GM19463 (cell line): ENCODE measurements around the gene F5.
A peak's percentile ranks its signal among the peaks of the same experiment; 100 is the strongest.
"Not testable (repeated sequence)": the region's sequence is repeated elsewhere in the genome, so short reads cannot be mapped to it uniquely, and the experiment has no call there.

ENCODE experiments used
- ATAC-seq: cut with Tn5 transposase; IDR thresholded peaks from one replicate; pipeline ENCODE4 v1.9.1; 2021; ENCODE audit warnings: mild to moderate bottlenecking, moderate library complexity; ENCODE audit not compliant: unreplicated experiment

The F5 gene

DNA sequence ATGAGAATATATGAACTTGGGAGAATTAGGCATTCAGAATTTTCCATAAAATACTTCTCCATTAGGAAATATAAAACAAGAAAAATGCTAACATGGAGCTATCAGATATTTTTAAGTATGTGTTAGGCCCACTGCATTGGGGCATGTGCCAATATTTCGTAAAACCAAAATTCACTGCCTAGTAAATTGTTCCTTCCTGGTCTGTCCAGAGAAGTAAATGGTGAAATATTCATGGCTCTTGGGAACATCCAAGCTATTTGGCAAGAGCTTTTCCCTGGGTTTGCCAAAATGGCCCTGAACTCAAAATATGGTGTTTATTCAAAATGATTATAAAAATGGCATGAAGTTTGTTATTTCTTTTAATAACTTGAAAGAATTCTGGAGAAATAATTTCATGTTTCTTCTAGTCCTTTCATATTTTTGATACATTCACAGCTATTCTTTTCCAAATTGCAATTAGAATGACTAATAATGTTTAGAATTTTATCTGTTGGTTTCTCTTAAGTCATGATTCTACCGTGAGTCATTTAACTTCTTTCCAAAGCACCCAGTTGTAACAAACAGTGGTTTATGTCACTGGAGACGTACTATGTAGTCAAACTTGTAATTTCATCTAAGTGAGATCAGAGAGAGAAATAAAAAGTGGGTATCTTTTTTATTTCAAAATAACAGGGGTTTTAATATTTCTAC, 74.8 kb downstream of the F5 start:
- ATAC-seq: no peak

DNA sequence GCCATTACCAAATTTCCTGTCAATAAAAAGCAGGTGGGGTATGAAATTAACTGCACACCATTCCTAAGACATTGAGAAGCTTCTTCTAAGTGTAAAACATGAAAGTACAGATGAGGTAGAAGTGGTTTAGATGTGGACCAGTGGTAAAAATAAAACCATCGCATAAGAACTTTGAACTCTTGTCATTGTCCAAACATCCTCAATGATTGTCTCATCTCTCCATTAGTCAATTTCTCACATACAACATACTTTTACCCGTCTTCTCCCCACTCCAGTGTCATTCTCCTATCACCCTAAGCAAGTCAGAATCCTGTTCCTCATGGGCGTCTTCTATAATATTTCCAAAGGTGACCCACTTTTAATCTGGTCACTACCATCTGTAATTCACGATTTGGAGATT, 76.2 kb downstream of the F5 start:
- no peak for ATAC-seq

DNA sequence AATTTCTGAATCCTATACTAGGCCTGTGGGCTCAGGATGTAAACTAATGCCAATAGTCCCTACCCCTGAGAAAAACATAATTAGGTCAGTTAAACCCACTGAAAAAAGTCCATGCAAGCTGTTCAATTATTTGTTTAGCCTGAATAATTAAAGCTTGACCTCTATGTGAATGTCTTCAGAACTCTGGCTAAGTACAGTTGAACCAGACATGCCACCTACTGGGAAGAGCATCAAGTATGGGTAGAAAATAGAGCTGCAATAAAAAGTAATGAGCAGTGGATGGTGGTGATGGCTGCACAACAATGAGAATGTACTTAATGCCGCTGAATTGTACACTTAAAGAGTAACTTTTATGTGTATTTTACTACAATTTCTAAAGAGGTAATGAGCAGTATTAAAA, 76.9 kb downstream of the F5 start:
- ATAC-seq: no peak

DNA sequence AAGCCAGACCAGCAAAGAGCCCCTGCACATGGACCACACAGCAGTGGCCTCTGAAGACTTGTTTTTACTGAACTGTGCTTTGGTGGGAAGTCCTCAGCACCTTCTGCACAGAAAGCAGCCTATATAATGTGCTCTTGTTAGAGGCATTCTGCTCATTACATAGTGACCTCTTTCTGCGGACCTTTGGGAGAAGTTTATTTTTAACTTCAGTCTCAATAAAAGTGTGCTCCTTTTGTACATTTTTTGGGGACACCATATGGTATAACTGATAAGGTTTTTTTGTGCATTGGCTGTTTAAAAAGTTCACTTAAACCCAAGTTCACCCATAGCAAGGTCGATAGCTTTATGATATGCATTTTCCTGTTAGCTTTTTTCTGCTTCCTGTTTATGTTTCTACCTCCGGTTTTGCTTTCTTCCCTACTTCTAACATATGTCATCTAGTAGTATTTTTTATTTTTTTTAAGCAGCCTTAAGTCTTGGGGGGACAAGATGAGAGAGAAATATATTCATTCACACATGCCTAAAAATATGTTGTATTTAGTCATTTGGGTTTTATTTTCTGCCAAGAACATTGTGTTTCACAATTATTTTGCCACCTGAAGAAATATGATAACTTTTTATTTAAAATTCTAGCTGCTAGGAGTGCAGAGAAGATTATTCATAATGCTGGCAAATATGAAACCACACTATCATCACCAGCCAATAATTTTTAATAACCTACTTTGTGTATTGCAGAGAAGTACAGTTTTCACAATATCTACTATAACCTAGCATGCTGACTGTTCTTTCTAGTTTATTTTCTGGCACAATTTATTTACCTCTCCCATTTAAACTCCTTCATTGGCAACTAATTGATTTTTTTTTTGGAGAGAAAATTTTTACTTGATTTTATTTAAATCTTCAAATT, 77.6 kb downstream of the F5 start:
- no peak for ATAC-seq

DNA sequence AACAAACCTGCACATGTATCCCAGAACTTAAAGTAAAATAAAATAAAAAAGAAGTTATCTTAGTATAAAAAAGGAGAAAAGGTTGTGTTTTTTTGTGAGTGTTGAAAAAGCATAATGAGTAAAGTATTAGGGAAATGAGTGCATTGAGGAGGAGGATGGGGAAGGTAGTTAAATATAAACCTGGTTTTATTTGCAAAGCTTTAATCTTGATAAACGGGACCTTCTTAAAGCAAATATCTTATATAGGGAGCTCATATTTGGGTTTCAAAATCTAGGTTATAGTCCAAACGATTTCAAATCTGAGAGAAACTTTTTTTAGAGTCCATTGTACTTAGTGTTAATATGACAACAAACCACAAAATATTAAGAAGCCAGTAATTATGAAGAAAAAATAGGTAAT, 78.9 kb downstream of the F5 start:
- ATAC-seq: no peak

DNA sequence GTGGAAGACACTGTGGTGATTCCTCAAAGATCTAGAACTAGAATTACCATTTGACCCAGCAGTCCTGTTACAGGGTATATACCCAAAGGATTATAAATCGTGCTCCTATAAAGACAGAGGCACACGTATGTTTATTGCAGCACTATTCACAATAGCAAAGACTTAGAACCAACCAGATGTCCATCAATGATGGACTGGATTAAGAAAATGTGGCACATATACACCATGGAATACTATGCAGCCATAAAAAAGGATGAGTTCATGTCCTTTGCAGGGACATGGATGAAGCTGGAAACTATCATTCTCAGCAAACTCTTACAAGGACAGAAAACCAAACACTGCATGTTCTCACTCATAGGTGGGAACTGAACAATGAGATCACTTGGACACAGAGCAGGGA, 82.7 kb downstream of the F5 start:
- ATAC-seq: not testable (repeated sequence)

DNA sequence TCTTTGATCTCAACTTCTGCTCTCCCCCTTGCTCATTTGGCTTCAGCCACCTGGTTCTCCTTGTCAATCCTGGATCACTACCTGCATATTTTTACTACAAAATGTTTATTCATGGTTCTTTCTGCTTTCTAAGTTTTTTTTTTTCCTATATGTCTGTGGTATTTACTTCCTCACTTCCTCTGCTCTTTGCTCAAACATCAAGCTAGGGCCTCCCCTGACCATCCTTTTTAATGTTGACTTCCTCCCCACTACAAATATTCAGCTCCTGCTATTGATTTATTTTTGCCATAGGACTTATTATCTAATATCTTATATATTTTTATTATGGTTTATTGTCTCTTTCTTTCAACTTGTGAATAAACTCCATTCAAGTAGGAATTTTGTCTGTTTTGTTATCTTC, 86.5 kb downstream of the F5 start:
- ATAC-seq: no peak

DNA sequence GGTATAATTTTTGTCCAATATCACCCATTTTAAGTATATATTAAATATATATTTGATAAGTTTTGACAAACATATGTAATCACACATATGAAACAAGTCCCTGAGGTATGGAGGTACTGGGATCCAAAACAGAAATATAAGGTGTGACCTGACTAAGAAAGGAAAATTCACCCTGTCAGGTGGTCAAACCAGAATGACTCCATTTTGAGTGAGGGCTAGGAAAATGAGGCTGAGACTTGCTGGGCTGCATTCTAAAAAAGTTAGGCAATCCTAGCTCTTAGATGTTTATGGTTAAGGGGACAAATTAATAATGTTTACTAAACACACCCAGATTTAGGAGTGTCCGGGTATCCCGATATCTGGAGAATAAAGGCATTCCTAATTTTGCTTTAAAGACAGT, 89.0 kb downstream of the F5 start:
- no peak for ATAC-seq

DNA sequence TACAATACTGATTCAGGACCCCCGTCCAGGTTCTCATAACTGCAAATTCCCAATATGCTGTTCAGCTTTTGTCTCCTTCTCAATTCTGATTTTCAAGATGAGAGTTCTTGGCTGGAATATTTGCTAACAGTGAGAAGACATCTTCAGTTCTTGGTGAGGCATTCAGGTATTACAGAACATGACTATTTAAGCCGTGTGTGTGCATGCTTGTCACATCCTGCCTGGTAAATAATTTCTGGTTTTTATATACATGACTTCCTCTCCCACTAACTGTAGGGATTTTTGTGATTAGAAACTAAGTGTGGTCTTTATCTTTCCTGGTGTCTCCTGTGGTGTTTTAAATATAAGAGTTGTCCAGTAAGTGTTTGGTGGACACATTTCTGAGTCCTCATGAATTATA, 90.4 kb downstream of the F5 start:
- no peak for ATAC-seq

DNA sequence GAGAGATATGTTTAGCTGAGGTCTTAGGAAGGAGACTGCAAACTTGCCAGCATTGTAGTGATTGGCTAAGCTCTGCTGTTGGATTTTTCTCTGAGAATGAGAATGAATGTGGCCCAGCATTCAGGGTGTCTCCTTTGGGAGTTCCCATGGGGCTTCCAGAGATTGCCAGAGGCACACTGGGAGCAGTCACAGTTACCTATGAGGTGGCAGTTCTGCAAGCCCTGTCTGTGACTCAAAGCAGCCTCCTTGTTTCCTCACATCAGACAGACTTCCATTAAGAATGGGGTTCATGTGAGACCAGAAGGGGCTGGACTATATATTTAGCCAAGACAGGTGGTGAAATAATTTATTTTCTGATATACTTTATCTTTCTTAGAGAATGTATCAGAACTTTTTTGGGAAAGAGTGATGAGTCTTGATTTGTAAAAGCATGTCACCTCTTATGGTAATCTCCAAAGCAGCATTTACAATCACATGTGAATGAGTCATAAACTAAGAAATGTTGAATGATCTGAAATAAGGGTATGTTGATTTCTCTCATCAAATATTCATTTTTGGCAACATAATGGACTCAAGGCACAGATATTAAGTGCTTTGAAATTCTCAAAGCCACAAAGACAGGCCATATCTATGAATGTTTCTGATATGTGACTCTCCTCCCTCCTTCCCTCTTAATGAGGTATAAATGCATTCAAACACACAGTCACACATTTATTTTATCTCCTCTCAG, 91.1 kb downstream of the F5 start:
- ATAC-seq: no peak

DNA sequence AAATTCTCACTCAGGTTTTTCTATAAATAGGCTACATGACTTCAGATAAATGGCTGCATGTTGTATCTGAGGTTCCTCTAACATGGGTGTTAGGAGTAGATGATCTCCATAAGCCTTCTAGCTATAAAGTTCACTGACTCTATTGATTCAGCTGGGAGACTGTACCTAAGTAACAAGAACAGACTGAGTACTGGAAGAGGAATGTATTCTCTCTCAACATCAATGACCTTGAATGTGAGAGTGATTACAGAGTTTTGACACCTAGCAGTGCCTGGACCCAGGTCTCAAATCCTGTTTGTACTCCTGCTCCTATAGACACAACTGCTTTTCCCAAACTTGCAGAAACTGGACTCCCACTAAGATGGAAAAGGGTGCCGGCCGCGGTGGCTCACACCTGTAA, 91.9 kb downstream of the F5 start:
- ATAC-seq: no peak

DNA sequence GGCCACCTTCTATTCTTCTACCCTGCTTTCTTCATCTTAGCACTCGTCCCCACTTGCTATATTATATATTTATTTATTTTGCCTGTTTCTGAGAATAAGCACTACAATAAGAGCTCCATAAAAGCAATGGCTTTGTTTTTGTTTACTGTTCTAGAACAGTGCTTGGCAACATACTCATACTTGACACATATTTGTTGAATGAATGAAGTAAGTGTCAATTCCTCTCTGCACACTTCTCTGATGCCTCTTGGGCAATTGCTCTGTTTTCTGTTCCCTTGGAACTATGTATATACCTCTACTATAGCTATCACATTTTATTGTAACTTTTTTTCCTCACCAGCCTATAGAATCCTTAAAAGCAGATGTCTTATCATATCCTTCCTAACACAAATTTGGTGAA, 93.0 kb downstream of the F5 start:
- no peak for ATAC-seq

DNA sequence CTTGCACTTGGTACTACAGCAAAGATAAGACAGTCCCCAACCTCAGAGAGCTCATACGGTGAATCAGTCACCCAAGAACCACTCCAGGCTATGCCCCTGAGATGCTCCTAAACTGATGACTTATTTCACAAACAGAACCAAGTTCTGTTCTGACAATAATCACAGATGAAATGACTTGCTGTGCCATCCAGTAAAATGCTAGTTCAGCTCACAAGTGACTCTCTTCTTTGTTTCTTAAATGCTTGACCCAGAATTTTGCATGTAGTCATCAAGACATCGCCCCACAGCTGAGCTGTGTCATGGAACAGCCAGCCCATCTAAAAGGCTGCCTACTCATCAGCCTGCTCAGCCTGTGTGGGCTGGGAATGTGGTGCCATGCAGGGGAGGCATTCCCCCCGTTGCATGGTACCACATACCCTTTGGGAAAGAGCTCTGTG, 94.4 kb downstream of the F5 start:
- peak; percentile 84 for ATAC-seq

DNA sequence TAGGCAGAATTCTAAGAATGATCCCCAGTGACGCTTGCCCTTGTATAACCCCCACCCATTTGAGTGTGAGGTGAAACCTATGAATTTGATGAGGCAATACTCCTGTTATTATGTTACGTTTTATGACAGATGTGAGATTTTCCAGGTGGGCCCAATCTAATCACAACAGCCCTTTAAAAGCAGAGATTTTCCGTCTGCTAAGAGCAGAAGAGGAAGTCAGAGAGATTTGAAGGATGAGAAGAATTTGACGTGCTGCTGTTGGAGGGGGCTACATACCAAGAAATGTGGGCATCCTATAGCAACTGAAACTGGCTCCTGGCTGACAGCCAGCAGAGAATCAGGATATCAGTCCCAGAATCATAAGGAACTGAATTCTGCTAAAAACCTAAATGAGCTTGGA, 98.1 kb downstream of the F5 start:
- ATAC-seq: no peak

DNA sequence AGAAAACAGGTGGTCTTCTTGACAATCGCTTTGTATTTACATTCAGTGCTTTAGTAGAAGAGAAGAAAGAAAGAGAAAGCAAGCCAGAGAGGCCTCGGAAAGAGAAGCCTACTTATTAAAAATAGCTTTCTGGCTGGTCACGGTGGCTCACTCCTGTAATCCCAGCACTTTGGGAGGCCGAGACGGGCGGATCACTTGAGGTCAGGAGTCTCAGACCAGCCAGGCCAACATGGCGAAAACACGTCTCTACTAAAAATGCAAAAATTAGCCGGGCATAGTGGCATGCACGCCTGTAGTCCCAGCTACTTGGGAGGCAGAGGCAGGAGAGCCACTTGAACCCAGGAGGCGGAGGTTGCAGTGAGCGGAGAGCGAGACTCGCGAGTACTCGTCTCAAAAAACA, 98.7 kb downstream of the F5 start:
- no peak for ATAC-seq

DNA sequence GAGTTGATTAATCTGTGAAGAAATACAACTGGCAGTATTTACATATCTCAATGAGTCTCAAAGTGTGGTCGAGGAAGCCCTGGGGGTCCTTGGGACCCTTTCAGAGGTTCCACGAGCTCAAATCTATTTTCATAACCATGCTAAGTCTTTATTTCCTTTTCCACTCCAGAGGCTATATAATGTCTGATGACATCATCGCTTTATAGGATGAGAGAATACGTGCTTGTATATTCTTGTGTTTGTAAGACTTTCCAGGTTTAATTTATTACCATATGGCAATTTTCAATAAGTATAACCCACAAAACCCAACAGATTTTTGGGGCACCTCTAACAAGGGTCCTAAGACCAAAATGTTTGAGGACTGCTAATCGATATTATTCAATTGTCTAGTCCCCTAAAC, 99.1 kb downstream of the F5 start:
- no peak for ATAC-seq

DNA sequence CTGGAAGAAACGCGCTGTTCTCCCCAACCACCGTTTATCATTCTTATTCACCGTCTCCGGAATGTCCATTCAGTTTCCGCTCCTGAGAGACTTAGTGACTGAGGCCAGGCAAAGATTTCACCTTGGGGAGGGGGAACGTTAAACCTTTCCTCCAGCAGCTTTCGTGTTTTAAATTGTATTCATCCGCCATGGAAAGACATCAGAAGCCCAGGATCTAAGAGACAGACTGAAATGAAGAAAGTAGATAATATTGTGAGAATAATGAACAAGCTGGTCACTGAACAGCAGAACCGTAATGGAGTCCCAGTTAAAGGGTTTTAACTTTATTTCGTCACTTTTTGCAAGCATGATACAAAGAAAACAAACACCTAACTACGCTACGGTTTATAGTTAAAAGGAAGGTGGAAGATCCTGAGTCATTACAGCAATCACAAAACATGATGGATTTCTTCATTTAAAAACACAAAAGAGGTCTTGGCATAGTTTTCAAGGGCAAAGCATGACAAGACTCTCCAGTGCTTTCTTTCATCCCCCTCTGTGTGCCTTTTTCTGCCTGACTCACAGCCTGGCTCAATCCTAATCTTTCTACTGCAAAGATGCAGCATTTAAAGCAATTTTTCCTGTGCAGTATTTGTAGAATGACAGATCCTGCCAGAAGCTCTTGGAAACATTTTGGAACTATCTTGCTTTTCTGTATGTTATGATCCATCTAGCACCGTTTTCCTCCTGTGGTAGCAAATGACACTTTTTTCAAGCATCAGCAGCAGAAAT, 99.8 kb downstream of the F5 start:
- ATAC-seq: no peak

DNA sequence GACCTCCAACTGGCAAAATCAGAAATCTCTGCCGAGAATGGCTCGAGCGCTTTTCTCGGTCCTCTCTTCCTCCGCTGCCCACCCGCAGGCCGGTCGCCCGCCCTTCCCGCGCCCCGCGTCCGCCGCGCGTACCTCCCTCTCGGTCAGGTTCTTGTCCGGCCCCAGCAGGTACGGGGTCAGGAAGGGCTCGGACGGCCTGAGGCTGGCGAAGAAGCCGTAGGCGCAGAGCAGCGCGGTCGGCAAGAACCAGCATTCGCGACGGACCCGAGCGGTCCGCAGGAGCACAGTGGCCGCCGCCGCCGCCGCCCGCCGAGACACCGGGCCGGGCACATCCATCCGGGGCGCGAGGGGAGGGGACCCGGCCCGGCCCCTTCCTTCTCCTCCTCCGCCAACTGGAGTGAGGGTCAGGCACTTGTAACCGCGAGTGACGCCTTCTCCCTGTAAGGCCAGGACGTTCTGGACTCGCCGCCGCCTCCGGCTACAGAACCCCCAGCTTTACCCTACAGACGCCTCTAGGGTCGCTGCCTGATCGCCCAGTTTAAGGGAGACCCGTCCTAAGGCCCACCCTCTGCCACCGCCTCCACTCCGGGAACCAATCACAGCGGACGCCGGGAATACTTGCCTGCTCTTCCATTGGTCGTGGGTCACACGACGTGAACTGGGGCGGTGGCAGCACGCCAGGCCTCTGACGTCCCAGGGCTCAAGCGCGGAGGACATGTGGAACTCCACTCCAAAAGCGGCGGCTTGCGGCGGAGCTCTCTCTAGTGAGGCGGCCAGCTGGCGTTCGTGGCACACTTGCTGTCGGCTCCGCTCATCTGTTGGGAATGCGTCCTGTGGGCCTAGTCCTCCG, 100.6 kb downstream of the F5 start, which contains the start of gene SLC19A2:
SLC19A2 (minus strand) TSS at position 514 of the 850 bp plus-strand sequence; CDS start at position 336, 178 bp downstream.
- ATAC-seq: peak; percentile 97

DNA sequence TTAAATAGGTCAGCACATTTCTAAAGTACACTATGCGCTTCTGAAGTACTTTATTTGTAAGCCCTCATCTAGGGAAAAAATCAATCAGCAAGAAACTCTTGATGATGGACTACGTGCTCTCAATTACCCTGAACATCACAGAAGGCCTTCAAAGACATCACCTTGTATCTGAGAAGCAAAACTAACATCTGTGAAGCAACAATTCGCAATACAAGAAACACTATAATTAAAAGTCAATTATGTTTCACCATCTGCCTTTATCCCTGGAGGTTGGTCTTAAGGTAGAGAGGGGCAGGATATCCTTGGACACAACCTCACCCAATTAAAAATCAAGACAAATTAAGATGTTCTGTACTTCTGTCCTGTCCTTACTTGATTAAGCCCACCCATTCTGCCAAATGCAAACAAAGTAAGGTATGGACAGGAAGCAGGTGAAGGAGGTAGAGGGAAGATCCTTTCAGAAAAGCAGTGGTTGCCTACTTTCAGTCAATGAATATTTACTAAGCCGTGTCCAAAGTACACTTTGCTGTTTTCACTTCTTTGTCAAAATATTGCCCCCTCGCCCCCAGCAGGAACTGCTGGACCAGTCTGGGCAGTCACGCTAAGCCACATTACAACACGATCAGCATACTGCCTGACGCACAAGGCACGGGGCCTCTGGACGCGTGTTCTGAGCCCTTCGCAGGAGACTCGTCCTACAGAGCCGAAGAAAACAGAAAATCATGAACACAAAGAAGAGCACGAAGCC, 101.4 kb downstream of the F5 start:
- peak; percentile 19 for ATAC-seq
